SKM-1 treated with dmso at 0.1 percent for 144 hours (cell line): ENCODE results near the gene RRN3.
"Not testable (repeated sequence)": the region's sequence is repeated elsewhere in the genome, so short reads cannot be mapped to it uniquely, and the experiment has no call there.

Source experiments
- DNase-seq: peaks from one replicate; lab custom pipeline; 2025; ENCODE audit not compliant: unreplicated experiment; lab: John Stamatoyannopoulos, UW

The RRN3 gene

DNA sequence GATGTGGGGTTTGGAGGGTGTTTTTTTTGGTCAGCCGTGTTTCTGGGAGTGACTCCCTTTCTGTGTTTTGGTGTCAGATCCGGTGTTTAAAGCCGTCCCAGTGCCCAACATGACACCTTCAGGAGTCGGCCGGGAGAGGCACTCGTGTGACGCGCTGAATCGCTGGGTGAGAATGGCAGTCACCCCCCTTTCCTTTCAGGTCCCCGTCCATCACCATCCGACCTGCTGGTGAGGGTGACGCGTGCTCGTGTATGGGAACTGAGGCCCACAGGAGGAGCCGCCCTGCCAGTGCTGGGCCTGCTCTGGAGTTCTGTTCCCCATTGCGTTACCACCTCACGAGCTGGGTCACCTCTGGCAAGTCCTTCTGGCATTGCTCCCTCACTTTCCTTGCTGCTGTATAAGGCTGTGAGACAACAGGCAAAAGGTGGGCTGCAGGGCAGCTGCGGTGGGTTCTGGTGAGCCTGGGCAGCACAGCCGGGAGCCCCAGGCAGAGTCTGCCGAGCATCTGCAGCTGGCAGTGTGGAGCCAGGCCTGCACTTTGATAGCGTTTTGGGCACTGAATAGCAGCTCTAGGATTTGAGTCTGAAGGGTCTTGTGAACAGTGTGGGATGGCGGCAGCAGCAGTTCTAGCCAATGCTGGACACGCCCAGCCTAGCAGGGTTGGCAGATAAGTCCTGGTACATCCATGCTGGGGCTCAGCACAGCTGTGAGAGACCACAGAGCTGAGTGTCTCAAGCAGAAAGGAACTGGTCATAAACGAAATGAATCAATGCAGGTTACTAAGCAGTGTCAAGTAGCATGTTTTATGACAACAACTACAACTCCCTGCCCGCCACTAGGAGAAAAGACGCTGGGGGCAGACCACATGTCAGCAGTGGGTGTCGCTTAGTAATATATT lies 65.0 kb downstream of the RRN3 start:
- DNase-seq, result not testable (repeated sequence)

DNA sequence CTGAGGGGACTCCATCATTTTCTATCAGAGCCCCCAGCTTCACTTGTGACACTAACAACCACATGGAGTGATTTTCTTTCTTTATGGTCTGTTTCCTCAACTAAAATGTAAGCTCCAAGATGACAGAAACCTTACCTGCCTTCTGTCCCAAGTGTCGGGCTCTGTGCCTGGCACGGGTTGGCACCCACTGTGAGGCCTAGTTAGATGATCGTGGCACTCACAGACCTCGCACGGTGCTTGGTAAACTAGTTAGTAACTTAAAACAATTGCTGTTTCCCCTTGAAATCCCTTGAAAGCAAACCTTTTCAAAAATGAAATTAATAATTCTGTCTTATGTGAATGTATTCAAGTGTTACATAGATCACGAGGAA lies 65.7 kb downstream of the RRN3 start:
- not testable (repeated sequence) for DNase-seq

DNA sequence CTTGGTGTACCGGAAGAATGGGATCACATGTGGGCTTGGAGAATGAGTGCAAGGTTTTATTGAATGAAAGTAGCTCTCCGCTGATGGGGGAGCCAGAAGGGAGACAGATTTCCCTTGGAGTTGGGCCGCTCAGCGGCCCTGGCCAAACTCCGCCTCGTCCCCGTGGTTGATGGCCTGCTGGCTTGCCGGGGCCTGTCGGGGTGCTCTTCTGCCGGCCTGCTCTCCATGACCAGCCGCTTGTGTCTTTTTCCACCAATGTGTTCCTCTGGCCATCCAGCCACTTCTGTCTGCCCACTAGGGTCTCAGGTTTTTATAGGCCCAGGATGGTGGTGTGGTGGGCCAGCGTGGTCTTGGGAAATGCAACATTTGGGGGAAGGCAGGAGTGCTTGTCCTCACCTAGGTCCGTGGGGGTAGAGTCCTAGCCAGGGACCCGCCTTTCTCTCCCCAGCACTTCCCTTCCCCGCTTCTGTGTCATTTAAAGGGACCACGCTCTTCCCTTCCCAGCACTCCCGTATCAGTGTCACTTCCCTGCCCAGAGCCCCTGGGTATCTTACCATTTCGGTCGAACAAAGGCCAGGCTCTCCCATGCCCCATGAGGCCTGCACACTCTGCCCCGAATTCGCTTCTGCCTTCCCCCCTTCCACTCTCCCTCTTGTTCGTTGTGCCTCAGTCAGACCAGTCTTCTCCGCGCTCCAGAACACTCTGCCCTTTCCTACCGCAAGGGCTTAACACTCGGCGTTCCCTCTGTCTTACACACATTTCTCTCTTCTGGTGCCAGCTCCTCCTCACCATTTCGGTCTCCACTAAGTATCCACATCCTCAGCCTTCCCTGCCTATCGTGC lies 66.3 kb downstream of the RRN3 start:
- not testable (repeated sequence) for DNase-seq

DNA sequence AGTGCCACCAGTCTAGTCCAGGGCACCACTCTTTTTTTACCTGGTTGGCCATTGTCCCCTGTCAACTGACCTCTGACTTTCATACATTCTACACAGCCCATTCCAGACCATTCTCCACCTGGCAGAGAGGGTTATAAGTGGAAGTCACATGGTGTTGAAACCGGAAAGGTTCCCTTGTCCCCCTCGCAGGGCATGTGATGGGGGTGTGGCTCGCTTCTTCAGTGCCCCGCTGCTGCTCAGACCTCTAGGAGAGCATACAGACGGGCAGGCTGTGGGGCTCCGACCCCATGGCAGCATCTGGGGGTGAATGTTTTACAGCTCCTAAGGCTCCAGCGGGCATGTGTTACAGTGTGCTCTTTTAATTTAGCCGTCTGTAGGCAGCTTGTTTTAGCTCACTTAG lies 67.0 kb downstream of the RRN3 start:
- DNase-seq, result not testable (repeated sequence)

DNA sequence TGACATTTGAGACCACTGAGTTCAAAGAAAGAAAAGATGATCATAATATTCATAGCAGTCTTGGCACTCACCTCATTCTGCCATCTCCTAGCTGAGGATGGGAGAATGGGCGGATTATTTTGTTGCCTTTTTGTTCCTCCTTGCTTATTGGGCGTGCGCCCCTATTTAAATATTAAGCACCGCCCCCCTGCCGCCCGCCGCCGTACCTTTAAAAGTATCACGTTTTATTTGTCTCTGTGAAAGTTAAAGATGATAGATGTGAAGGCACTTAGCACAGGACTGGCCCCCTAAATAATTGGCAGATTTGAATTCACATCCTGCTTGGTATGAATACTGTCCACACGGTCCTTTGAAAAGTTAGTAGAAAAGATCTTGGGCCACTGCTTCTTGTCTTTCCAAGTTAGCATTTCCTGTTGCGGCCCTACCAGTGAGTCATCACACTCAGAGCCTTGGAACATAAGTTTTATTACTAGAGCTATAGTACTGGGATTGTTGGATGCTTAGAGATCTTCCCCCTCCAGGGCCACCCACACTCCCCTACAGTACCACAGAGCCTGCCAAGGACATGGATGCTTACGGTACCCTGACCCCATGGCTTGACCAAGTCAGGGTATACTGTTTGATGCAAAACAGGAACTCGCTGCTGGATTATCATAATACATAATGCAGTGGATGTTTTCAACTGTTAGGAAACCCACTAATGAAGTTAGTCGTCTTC lies 68.7 kb downstream of the RRN3 start:
- not testable (repeated sequence) for DNase-seq

DNA sequence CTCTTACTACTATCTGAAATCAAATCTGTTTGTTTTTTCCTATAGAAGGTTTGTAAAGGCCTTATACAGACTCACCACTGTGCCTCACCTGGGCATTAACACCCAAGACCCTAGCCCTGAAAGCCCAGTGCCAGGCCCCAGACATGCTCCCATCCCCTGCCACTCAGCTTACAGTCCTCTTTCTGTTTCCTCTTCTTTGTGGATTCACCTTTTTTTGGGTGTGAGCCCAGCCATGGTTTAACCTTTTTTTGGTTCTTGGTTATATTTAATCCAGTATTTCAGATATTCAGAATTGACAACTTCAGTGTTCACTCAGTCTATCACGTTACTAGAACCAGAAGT lies 69.2 kb downstream of the RRN3 start:
- DNase-seq, result not testable (repeated sequence)

DNA sequence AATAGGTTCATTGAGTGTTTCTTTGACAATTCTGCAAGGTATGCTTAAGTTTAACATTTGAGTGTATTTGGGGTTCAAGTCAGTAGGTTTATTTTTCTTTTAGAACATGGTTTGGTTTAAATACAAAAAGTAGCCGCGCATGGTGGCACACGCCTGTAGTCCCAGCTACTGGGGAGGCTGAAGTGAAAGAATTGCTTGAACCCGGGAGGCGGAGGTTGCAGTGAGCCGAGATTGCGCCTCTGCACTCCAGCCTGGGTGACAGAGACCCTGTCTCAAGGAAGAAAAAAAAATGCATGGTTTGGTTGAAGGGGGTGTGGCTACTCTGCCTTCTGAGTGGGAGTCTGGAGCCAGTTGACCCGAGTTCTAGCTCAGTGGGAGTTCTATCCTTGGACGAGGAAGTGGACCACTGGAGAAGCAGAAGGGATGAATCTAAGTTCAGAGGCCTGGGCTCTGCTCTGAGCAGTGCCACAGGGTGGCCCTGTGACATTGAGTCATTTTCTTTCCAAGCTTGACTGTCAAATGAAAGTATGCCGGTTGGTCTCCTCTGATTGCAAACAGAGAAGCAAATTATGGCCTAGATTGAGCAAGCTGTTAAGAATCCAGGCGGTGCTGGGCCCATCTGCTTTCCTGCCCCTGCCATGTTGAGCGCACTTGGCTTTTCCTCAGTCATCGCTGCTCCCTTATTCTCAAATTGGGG lies 70.5 kb downstream of the RRN3 start:
- not testable (repeated sequence) for DNase-seq

DNA sequence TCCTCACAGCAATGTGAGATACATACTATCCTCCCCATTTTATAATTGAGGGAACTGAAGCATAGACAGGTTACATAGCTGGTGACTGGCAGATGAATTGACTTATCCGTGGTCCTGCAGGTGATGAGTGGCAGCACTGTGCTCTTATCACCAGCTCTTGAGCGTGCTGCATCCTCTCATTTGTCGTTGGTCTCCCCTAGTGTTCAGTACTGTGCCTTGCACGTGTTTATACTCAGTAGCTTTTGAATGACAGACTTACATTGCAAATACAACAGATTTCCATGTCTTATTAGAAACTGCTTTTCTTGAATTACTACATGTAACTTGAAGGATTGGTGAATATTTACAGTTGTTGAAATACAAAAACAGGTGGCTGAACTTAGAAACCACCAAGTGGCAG lies 71.9 kb downstream of the RRN3 start:
- not testable (repeated sequence) for DNase-seq

DNA sequence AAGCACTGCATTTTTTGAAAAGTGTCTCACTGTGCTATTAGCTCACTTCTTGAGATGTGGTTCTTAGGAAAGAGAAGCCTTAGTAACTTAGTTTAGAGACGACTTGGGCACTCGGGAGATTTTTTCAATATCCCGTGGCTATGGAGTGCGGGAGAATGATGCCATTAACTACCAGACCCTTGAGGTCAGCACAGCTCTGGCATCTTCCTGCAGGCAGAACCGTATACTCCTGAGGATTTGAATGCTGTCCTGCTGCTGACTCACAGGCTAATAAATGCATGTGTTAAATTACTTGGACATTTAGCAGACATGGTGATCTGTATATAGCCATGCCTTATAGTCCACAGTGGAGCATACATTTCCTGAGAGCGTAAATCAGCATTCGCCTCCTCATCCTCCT lies 72.6 kb downstream of the RRN3 start:
- not testable (repeated sequence) for DNase-seq

DNA sequence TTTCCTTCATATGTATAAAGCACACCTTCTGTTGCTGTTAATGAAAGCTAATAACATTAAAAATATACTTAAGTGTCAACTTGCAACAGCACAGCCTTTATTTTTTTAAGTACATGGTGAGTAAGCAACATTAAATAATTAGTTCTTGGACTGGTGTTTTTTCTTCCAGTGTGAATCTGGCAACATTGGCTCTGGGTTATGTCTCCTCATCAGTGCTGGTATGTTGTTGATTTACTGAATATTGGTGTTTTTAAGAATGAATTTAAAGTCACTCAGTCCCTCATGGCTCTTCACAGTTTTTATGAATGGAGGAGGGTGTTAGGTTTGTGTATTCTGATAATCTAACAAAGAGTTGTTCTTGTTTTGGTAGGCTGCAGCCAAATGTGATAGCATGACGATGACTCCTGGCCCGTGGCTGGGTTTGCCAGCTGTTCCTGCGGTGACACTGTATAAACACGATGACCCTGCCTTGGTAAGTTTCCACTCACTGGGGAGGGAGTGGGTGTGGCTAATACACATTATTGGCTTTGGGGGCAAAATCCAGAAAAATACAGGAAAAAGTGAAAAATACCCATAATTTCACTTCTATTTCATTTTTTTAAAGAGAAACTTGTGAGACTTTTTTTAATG lies 77.0 kb downstream of the RRN3 start:
- DNase-seq, result not testable (repeated sequence)

DNA sequence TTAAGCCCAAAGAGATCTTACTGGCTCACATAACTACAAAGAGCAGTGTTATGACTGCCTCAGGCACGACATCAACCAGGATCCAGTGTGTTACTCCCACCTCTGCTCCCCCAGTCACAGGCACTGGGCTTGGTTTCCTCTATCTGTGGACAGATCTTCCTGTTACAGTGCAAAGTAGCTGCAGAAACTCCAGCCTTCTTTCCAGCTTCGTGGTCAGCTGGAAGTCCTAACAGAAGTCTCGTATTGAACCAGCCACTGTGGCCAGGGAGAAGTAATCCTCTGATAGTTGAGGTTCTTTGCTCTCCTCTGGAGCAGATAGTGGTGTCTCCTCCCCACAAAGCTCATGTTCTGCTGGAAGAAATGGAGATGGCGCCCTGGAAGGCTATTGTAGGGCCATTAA lies 77.7 kb downstream of the RRN3 start:
- not testable (repeated sequence) for DNase-seq

DNA sequence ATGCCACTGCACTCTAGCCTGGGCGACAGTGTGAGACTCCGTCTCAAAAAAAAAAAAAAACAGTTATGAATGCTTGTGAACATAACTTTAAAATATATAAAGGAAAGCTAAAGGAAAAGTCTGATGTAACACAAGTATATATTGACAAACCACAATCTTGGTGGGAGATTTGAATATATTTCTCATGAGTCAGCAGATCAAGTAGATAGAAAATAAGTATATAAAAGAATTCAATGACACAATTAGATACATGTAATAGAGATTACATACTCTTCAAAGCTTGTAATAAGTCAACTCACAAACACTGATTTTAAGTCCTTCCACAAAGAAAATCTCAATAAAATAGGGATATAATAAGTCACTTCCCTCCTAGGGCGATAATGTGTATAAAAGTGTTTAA lies 78.4 kb downstream of the RRN3 start:
- DNase-seq, result not testable (repeated sequence)

DNA sequence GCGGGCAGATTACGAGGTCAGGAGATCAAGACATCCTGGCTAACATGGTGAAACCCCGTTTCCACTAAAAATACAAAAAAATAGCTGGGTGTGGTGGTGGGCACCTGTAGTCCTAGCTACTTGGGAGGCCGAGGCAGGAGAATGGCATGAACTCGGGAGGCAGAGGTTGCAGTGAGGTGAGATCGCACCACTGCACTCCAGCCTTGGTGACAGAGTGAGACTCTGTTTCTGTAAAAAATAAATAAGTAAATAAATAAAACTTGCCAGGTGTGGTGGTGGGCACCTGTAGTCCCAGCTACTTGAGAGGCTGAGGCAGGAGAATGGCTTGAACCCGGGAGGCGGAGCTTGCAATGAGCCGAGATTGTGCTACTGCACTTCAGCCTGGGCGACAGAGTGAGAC lies 81.1 kb downstream of the RRN3 start:
- not testable (repeated sequence) for DNase-seq
